MM.1S (cell line): ENCODE data around the gene CBLB.

Experiments used
- CTCF ChIP-seq: fragments of 300-600 bp; sonication (generic); IDR thresholded peaks from 2 replicates; pipeline ENCODE4 v1.5.1; 2016; ENCODE audit warnings: antibody characterized with exemption, low read length, mixed read lengths
- EZH2 ChIP-seq: fragments of 300-600 bp; sonication (generic); optimal IDR thresholded peaks from 2 replicates; pipeline ENCODE3; 2017; ENCODE audit warnings: low read depth, mild to moderate bottlenecking, antibody characterized with exemption, low read length, mixed read lengths

GRCh38 chr3:105691633-105692032, 177.2 kb downstream of the CBLB start:
- TF ChIP-seq CTCF, result no peak
- no peak for TF ChIP-seq EZH2
